Gastroesophageal sphincter (tissue), 3 donors: ENCODE measurements around the gene AFF3.

ENCODE experiments used
- CTCF ChIP-seq, 4 experiments: fragments of 200-600 bp in 2 of 4; fragments of 450-650 bp in 2 of 4; sonication (generic) in 1 of 4; IDR thresholded peaks; one replicate each; pipeline ENCODE4 v1.5.1; 2017 to 2019; ENCODE audit warnings: antibody characterized with exemption in 4 of 4, mild to moderate bottlenecking in 2 of 4, moderate library complexity in 2 of 4
- POLR2AphosphoS5 ChIP-seq: sonication (generic); formaldehyde crosslinking; IDR thresholded peaks from one replicate; pipeline ENCODE4 v1.6.1; 2017; ENCODE audit warnings: antibody characterized with exemption

GRCh38 chr2:99593692-99594427, 548.5 kb downstream of the AFF3 start:
- TF ChIP-seq POLR2AphosphoS5 (no peak), CTCF (IDR thresholded peaks at IDR 0.05) (no peak)
